ENCODE measurements around the gene GGCT. TPM values are rescaled to one million over a fixed set of nuclear protein-coding genes. Genes with fewer than 3 reads are reported as not detected.
"Not testable (repeated sequence)": the region's sequence is repeated elsewhere in the genome, so short reads cannot be mapped to it uniquely, and the experiment has no call there.

The GGCT gene
- total RNA-seq, 2 experiments from 2014 or later: 48.8 to 76.8 TPM

DNA sequence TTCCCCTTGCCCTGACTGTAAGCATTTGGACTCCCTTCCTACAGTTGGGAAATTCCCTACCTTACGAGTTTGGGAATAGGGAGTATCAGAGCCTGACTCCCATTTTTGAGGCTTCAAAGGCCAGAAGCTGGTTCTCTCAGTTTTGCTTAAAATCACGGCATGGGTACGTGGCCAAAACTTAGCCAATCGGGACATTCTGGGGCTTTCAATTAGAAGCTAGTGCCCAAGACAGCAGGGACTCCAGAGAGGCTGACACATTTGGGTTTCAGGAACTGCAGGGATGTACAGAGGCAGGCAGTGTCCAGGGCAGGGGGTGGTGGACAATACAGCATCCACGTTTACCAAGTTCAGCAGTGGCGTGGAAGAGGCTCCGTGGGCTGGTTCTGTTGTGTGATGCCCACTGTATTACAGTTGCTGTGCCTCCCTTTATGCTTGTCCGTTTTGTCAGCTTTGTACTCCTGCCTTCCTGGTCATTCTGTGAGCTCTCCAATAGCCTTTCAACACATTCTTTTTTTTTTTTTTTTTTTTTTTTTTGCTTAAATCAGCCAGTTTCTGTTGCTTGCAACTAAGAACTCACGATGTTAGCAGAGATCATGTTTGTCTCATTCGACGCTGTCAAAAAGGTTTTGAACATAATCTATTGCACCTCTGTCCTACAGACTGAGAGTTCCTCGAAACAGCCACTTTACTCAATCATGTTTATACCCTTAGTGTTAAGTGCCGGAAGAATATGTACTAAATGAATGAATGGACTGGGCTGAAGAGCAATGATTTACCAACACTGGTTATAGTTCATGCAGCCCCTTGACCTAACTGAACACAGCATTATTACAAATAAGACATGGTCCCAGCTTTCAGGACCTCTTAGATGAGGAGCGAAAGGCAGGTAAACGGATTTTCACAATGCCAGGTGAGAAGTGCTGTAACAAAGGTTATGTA lies 1.1 kb downstream of the GGCT start:
- peaks cover 3% of the 10 kb centered on the region for H3K9me3 Mint-ChIP-seq (ENCODE audit: low read depth)
- H3K27ac Mint-ChIP-seq: peak overlapping the region; percentile 72
- H3K27me3 Mint-ChIP-seq: no peaks in the 10 kb centered on the region
- DNase-seq (no peak), ATAC-seq (no peak)
- peaks cover 44% of the 10 kb centered on the region for H3K4me1 Mint-ChIP-seq
- ChIA-PET POLR2A (interaction anchor here (0.6 kb wide), 1 partner anchor 9 kb away, joined by 4 read pairs; no protein-coding TSS in a partner anchor), CTCF (interaction anchor here (0.6 to 1.2 kb wide), 3 partner anchors 65 to 238 kb away, joined by 3 to 4 read pairs (median 4); no protein-coding TSS in a partner anchor)
- intact Hi-C loops (cut with DNase I, micrococcal nuclease): loop anchor here (1.0 to 10.0 kb wide), 8 partner anchors 25 to 477 kb away; partner anchors contain the start of genes FKBP14 (in 2 of the 2), GARS1 (in 2 of the 2), NOD1 (in 2 of the 2) and ZNRF2 (in 2 of the 2)
- peak overlapping the region; percentile 84 for H3K4me3 Mint-ChIP-seq
- peaks cover 29% of the 10 kb centered on the region for H3K36me3 Mint-ChIP-seq (ENCODE audit: low read depth)

DNA sequence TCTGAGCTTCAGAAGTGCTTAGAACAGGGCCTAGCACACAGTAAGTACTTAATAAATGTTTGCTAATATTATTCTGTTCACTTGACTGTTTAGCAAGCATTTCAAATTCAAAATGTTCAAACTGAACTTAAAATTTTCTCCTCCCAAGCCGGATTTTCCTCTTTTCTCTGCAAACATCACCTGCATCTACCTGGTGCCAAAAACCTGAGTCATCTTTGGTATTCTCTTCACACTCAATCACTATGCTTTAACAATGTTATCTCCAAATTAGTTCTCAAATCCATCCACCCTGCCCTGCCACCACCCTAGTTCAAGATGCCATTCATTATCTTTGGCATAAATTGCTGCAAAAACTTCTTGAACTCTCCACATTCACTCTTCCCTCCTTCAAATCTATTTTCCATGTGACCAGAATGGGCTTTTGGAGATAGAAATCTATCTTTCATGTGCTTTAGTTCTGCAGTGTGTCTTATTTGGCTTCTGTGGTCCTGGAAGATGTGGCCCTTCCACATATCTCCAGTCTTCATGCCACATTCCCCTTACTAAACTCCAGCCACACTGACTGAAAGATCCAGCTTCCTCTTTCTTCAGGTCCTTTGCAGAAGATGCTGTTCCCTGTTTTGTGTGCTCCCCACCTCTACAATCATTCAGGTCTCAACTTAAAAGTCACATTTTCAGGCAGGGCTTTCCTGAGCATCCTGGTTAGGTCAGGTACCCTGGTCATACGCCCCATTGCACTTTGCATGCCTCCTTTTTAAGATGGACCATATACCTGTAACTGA lies 2.0 kb downstream of the GGCT start:
- H3K4me1 Mint-ChIP-seq: peaks cover 44% of the 10 kb centered on the region
- H3K9me3 Mint-ChIP-seq (ENCODE audit: low read depth): peaks cover 3% of the 10 kb centered on the region

GRCh38 chr7:30501264-30501663 lies 3.4 kb downstream of the GGCT start:
- no peak for DNase-seq
- Mint-ChIP-seq H3K36me3 (ENCODE audit: low read depth) (peaks cover 40% of the 10 kb centered on the region), H3K27me3 (no peaks in the 10 kb centered on the region), H3K9me3 (ENCODE audit: low read depth) (no peaks in the 10 kb centered on the region), H3K4me1 (peaks cover 44% of the 10 kb centered on the region), H3K4me3 (no peak overlapping the region), H3K27ac (no peak overlapping the region)
- ChIA-PET CTCF (interaction anchor here (0.7 to 1.4 kb wide), 2 partner anchors 63 to 148 kb away, joined by 3 read pairs; no protein-coding TSS in a partner anchor), POLR2A (no interaction called here)
- no peak for ATAC-seq
- intact Hi-C loops (cut with DNase I, micrococcal nuclease): loop anchor here in 1 of 2 experiments (5.0 to 10.0 kb wide), 2 partner anchors 94 to 474 kb away; partner anchors contain the start of genes FKBP14, GARS1 and PLEKHA8

More for the DNA sequence above, 2.0 kb downstream of the GGCT start:
- ChIA-PET POLR2A (interaction anchor here (0.6 kb wide), 1 partner anchor 8 kb away, joined by 4 read pairs; no protein-coding TSS in a partner anchor), CTCF (interaction anchor here (0.6 to 0.8 kb wide), 2 partner anchors 8 to 239 kb away, joined by 3 to 4 read pairs; no protein-coding TSS in a partner anchor)
- intact Hi-C loops (cut with DNase I, micrococcal nuclease): loop anchor here in 1 of 2 experiments (5.0 to 10.0 kb wide), 2 partner anchors 92 to 475 kb away; partner anchors contain the start of genes FKBP14, GARS1 and PLEKHA8
- ATAC-seq: no peak
- Mint-ChIP-seq H3K27ac (peak overlapping the region; percentile 8), H3K36me3 (ENCODE audit: low read depth) (peaks cover 30% of the 10 kb centered on the region), H3K27me3 (no peaks in the 10 kb centered on the region), H3K4me3 (no peak overlapping the region)
- DNase-seq: no peak

GRCh38 chr7:30493228-30493627 lies 11.4 kb downstream of the GGCT start:
- Mint-ChIP-seq H3K9me3 (ENCODE audit: low read depth) (peaks cover 18% of the 10 kb centered on the region), H3K27ac (no peak overlapping the region), H3K4me1 (no peaks in the 10 kb centered on the region), H3K27me3 (peaks cover 2% of the 10 kb centered on the region), H3K4me3 (no peak overlapping the region), H3K36me3 (ENCODE audit: low read depth) (peaks cover 35% of the 10 kb centered on the region)
- ATAC-seq: no peak
- ChIA-PET CTCF (no interaction called here), POLR2A (no interaction called here)
- DNase-seq: no peak
- intact Hi-C loops (cut with DNase I, micrococcal nuclease): no loop called here

DNA sequence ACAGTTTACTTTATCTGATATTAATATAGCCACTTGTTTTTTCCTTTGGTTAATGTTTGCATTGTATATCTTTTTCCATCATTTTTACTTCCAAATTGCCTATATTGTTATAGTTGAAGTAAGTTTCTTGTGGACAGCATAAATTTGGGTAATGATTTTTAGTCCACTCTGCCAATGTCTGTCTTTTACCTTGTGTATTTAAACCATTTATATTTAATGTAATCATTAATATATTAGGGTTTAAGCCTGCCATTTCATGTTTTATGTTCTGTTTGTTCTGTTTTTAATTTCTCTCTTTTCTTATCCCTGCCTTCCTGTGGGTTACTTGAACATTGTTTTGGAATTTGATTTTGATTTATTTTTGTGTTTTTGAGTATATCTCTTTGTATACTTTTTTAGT lies 13.2 kb downstream of the GGCT start:
- ChIA-PET CTCF (no interaction called here), POLR2A (no interaction called here)
- DNase-seq: no peak
- Mint-ChIP-seq H3K4me1 (no peaks in the 10 kb centered on the region), H3K27ac (no peak overlapping the region), H3K9me3 (ENCODE audit: low read depth) (peaks cover 18% of the 10 kb centered on the region), H3K36me3 (ENCODE audit: low read depth) (peaks cover 26% of the 10 kb centered on the region), H3K27me3 (peaks cover 2% of the 10 kb centered on the region), H3K4me3 (no peak overlapping the region)
- intact Hi-C loops (cut with DNase I, micrococcal nuclease): no loop called here
- no peak for ATAC-seq

DNA sequence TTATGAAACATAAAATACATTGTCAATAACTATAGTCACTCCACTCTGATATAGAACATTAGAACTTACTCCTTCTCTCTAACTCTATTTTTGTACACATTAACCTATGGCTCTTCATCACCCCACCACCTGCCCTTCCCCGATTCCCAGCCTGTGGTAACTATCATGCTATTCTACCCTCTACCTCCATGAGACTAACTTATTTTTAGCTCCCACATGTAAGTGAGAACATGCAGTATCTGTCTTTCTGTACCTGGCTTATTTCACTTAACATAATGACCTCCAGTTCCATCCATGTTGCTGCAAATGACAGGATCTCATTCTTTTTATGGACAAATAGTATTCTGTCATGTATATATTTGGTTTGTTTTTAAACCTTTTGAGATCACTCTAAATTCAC lies 17.3 kb downstream of the GGCT start:
- H3K36me3 Mint-ChIP-seq (ENCODE audit: low read depth): peaks cover 1% of the 10 kb centered on the region
- H3K9me3 Mint-ChIP-seq (ENCODE audit: low read depth): peaks cover 10% of the 10 kb centered on the region
- DNase-seq (no peak), ATAC-seq (no peak)
- intact Hi-C loops (cut with DNase I, micrococcal nuclease): no loop called here
- no peak overlapping the region for H3K27ac Mint-ChIP-seq
- H3K4me1 Mint-ChIP-seq: no peaks in the 10 kb centered on the region
- ChIA-PET CTCF (interaction anchor here (1.0 kb wide), 1 partner anchor 25 kb away, joined by 4 read pairs; no protein-coding TSS in a partner anchor), POLR2A (no interaction called here)
- no peak overlapping the region for H3K4me3 Mint-ChIP-seq
- no peaks in the 10 kb centered on the region for H3K27me3 Mint-ChIP-seq

DNA sequence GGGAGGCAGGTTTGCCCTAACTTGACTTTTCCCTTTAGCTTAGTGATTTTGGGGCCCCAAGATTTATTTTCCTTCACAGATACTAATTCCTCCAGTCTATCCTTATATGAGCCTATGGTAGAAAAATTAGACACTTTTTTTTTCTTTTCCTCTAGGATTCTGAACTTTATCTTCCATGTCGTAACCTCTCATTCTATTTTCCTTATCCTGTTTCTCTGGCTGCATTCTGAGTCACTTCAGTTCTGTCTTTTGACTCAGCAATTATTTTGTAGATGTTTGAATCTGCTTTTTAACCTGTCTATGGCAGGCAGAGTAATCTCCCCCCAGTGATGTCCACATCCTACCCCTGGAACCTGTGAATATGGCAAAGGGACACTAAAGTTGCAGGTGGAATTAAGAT lies 19.0 kb downstream of the GGCT start:
- Mint-ChIP-seq H3K4me3 (no peak overlapping the region), H3K4me1 (no peaks in the 10 kb centered on the region), H3K27me3 (no peaks in the 10 kb centered on the region), H3K9me3 (ENCODE audit: low read depth) (no peaks in the 10 kb centered on the region), H3K27ac (no peak overlapping the region), H3K36me3 (ENCODE audit: low read depth) (no peaks in the 10 kb centered on the region)
- DNase-seq (no peak), ATAC-seq (no peak)
- ChIA-PET CTCF (no interaction called here), POLR2A (no interaction called here)
- intact Hi-C loops (cut with DNase I, micrococcal nuclease): no loop called here

- POLR2A ChIA-PET; H3K27me3 Mint-ChIP-seq; H3K9me3 Mint-ChIP-seq (ENCODE audit: low read depth); H3K27ac Mint-ChIP-seq; CTCF ChIA-PET; ATAC-seq; DNase-seq; H3K36me3 Mint-ChIP-seq (ENCODE audit: low read depth); intact Hi-C loops (cut with DNase I, micrococcal nuclease); H3K4me3 Mint-ChIP-seq: not testable (repeated sequence)
- peaks cover 23% of the 10 kb centered on the region for H3K4me1 Mint-ChIP-seq
Observed at GRCh38 chr7:30481416-30481815, 23.2 kb downstream of the GGCT start.

- intact Hi-C loops (cut with DNase I, micrococcal nuclease): loop anchor here (2.0 to 5.0 kb wide), 6 partner anchors 157 to 452 kb away; partner anchors contain the start of genes PLEKHA8 (in 2 of the 2), FKBP14 (in 1 of the 2), MTURN (in 1 of the 2) and ZNRF2 (in 1 of the 2)
- ATAC-seq: peak; percentile 56
- H3K36me3 Mint-ChIP-seq (ENCODE audit: low read depth): peaks cover 4% of the 10 kb centered on the region
- H3K27me3 Mint-ChIP-seq: no peaks in the 10 kb centered on the region
- H3K4me3 Mint-ChIP-seq: peak overlapping the region; percentile 88
- H3K9me3 Mint-ChIP-seq (ENCODE audit: low read depth): no peaks in the 10 kb centered on the region
- peaks cover 41% of the 10 kb centered on the region for H3K4me1 Mint-ChIP-seq
- ChIA-PET POLR2A (interaction anchor here (0.6 kb wide), 1 partner anchor 196 kb away, joined by 10 read pairs; no protein-coding TSS in a partner anchor), CTCF (interaction anchor here (0.6 to 1.9 kb wide), 3 partner anchors 31 to 136 kb away, joined by 3 to 7 read pairs (median 5); no protein-coding TSS in a partner anchor)
- DNase-seq: peak; percentile 58
- peak overlapping the region; percentile 84 for H3K27ac Mint-ChIP-seq
Observed at GRCh38 chr7:30479202-30480120, 25.2 kb downstream of the GGCT start.
